Measurements from ENCODE around the gene MYH7B.

MYH7B gene

GRCh38 chr20:34977365-34978091 lies 21.9 kb downstream of the MYH7B start:
- no peak for DNase-seq

GRCh38 chr20:34978092-34978744 lies 22.6 kb downstream of the MYH7B start:
- no peak for DNase-seq

- DNase-seq, result no peak
Measured at GRCh38 chr20:34979366-34980153, 23.9 kb downstream of the MYH7B start.

GRCh38 chr20:34980543-34981233 lies 25.0 kb downstream of the MYH7B start:
- DNase-seq, result peak; percentile 38

GRCh38 chr20:34982270-34983088 lies 26.8 kb downstream of the MYH7B start:
- DNase-seq, result no peak

GRCh38 chr20:34983089-34983820 lies 27.6 kb downstream of the MYH7B start:
- no peak for DNase-seq

- DNase-seq, result no peak
Measured at GRCh38 chr20:34983995-34984735, 28.5 kb downstream of the MYH7B start.

GRCh38 chr20:34984756-34985261 lies 29.1 kb downstream of the MYH7B start:
- no peak for DNase-seq

- no peak for DNase-seq
Measured at GRCh38 chr20:34985461-34986310, 30.0 kb downstream of the MYH7B start.

GRCh38 chr20:34986311-34987287 lies 30.9 kb downstream of the MYH7B start:
- DNase-seq, result no peak

GRCh38 chr20:34987288-34988190 lies 31.9 kb downstream of the MYH7B start:
- DNase-seq, result no peak

GRCh38 chr20:34988191-34988540 lies 32.5 kb downstream of the MYH7B start:
- no peak for DNase-seq

- DNase-seq, result no peak
Measured at GRCh38 chr20:34989118-34989517, 33.5 kb downstream of the MYH7B start.

- DNase-seq, result no peak
Measured at GRCh38 chr20:34989670-34990069, 34.0 kb downstream of the MYH7B start.

- no peak for DNase-seq
Measured at GRCh38 chr20:34990231-34990630, 34.6 kb downstream of the MYH7B start.

- no peak for DNase-seq
Measured at GRCh38 chr20:34990661-34991214, 35.1 kb downstream of the MYH7B start.
